OCI-LY3 (cell line): ENCODE measurements around the gene COL24A1.

Experiments
- EZH2phosphoT487 ChIP-seq: fragments of 200-600 bp; shearing (Covaris generic); IDR thresholded peaks from 2 replicates; pipeline ENCODE4 v1.6.1; 2018; ENCODE audit warnings: antibody characterized with exemption, mixed run types, low read depth
- TF ChIP-seq, protein P1 (sequence below): fragments of 200-600, 300-600 bp; sonication (generic); IDR thresholded peaks from 2 replicates; pipeline ENCODE4 v1.5.1; 2014; ENCODE audit warnings: antibody characterized with exemption, low read length, low read depth

DNA sequence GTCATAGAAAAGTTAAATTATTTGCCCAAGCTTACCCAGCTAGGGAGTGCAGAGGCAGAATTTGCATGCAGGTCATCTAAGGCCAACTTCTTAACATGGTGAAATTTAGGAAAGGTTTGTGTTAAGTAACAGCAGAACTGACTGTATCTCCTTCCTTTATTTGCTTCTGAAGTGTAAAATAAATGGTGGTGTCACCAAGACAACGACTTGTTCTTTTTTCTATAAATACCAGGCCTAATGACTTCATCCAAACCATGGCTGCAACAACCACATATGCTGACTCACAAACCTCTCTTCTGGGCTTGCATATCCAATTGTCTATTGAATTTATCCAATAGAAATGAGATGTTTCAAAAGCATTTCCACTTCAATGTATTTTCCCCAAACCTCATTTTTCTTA, 19.1 kb downstream of the COL24A1 start:
- TF ChIP-seq, protein P1, sequence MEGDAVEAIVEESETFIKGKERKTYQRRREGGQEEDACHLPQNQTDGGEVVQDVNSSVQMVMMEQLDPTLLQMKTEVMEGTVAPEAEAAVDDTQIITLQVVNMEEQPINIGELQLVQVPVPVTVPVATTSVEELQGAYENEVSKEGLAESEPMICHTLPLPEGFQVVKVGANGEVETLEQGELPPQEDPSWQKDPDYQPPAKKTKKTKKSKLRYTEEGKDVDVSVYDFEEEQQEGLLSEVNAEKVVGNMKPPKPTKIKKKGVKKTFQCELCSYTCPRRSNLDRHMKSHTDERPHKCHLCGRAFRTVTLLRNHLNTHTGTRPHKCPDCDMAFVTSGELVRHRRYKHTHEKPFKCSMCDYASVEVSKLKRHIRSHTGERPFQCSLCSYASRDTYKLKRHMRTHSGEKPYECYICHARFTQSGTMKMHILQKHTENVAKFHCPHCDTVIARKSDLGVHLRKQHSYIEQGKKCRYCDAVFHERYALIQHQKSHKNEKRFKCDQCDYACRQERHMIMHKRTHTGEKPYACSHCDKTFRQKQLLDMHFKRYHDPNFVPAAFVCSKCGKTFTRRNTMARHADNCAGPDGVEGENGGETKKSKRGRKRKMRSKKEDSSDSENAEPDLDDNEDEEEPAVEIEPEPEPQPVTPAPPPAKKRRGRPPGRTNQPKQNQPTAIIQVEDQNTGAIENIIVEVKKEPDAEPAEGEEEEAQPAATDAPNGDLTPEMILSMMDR, result no peak
- TF ChIP-seq EZH2phosphoT487, result no peak
